GM19395 (cell line): ENCODE data around the gene ELK3.
"Not testable (repeated sequence)": the region's sequence is repeated elsewhere in the genome, so short reads cannot be mapped to it uniquely, and the experiment has no call there.

Experiments
- ATAC-seq: cut with Tn5 transposase; IDR thresholded peaks from one replicate; pipeline ENCODE4 v1.9.1; 2021; ENCODE audit warnings: mild to moderate bottlenecking, moderate library complexity; ENCODE audit not compliant: unreplicated experiment

ELK3 gene

GRCh38 chr12:96301732-96302131 is 107.6 kb downstream of the ELK3 start:
- ATAC-seq = no peak

- ATAC-seq = no peak
Observed at GRCh38 chr12:96302687-96303310, 108.6 kb downstream of the ELK3 start.

- no peak for ATAC-seq
Observed at GRCh38 chr12:96303653-96304052, 109.5 kb downstream of the ELK3 start.

GRCh38 chr12:96305665-96306064 is 111.5 kb downstream of the ELK3 start:
- ATAC-seq = no peak

- ATAC-seq = no peak
Observed at GRCh38 chr12:96308881-96309280, 114.7 kb downstream of the ELK3 start.

GRCh38 chr12:96310067-96310466 is 115.9 kb downstream of the ELK3 start:
- no peak for ATAC-seq

GRCh38 chr12:96311191-96311590 is 117.0 kb downstream of the ELK3 start:
- ATAC-seq = no peak

GRCh38 chr12:96313606-96314005 is 119.4 kb downstream of the ELK3 start:
- no peak for ATAC-seq

- ATAC-seq = no peak
Observed at GRCh38 chr12:96314723-96315122, 120.5 kb downstream of the ELK3 start.

GRCh38 chr12:96315741-96316481 is 121.7 kb downstream of the ELK3 start:
- peak; percentile 60 for ATAC-seq

- ATAC-seq = not testable (repeated sequence)
Observed at GRCh38 chr12:96317801-96318200, 123.6 kb downstream of the ELK3 start.
